ENCODE measurements around the gene ZNF606. TPM values are rescaled to one million over a fixed set of nuclear protein-coding genes. Genes with fewer than 3 reads are reported as not detected.

The ZNF606 gene
- total and polyA plus RNA-seq, 9 of the 15 experiments (the other 6 are each of a cell fraction or from before 2014, with no cell fraction given), result 0.03 to 0.98 (median 0.28) TPM

DNA sequence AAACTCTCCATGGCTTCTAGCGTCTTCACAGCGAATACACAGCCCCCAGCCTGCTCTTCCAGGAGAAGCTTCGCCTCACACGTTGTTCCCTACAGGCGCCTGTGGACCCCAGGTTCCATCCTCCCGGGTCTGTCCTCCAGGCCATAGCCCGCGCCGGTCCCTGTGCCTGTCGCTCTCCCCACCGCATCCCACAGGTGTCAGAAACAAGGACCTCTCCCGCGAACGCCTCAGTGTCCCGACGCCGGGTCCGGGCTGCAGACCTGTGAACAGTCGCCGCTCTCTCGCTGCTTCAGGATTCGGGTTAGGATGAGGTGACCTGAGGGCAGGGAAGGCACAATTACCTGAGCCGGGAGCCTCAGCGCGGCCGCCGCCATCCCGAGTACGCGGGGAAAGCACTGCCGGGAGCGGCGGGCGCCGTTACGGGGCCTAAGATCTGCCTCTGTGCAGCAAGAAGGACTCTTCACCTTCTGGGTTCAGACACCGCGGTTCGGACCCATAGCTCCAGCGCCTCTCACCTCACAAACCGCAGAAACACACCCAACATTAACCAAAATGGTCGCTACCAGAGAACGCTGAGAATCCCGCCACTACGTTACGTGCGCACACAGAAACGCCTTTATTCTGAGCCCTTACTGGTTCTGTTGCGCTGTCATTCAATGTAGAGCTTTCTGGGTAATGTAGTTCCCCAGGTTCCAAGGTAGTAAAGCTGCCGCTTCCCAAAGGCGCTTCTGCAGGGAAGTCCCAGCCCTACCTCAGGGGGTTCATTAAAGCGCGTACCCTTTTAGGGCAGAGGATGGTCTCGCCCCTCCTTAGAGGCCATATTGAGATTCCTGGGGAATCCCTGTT lies 67.6 kb downstream of the ZNF606 start, which contains the start of gene ZNF418 (continued):
- TF ChIP-seq TAF1 (IDR thresholded peaks at IDR 0.05; ENCODE audit: control insufficient read depth, extremely low read depth, insufficient read depth, low read length, severe bottlenecking) (no peak), L3MBTL2 (IDR thresholded peaks at IDR 0.05) (0 out of 2 replicates have a peak, but pooled peaks have one; percentile 16), ZFX (CRISPR knock-in tag; IDR thresholded peaks at IDR 0.05) (no peak), CHD1 (IDR thresholded peaks at IDR 0.05; ENCODE audit: low read length) (no peak), RBM34 (IDR thresholded peaks at IDR 0.05; ENCODE audit: borderline replicate concordance, insufficient read depth, low read length) (no peak), ZNF668 (CRISPR knock-in tag; IDR thresholded peaks at IDR 0.05) (no peak), RFX1 (IDR thresholded peaks at IDR 0.05) (no peak), PCBP2 (IDR thresholded peaks at IDR 0.05; ENCODE audit: low read depth, low read length, poor library complexity, severe bottlenecking) (no peak), RBFOX2 (IDR thresholded peaks at IDR 0.05; ENCODE audit: low read depth, low read length) (0 out of 2 replicates have a peak, but pooled peaks have one; percentile 30), POLR2H (tag; IDR thresholded peaks at IDR 0.05; ENCODE audit: low read depth) (no peak), ZNF507 (tag; conservative IDR thresholded peaks at IDR 0.05) (no peak), HNRNPLL (IDR thresholded peaks at IDR 0.05; ENCODE audit: low read depth, low read length, poor library complexity, severe bottlenecking) (peak; percentile 96), IFI16 (CRISPR knock-in tag; IDR thresholded peaks at IDR 0.05) (no peak), SOX6 (IDR thresholded peaks at IDR 0.05) (no peak), BMI1 (IDR thresholded peaks at IDR 0.05; ENCODE audit: low read length) (no peak), ZNF444 (CRISPR knock-in tag; IDR thresholded peaks at IDR 0.05) (no peak), YY1 (IDR thresholded peaks at IDR 0.05; ENCODE audit: borderline replicate concordance in 1 of 3, control insufficient read depth in 1 of 3, extremely low read depth in 1 of 3, insufficient read depth in 3 of 3, insufficient read length in 1 of 3, insufficient replicate concordance in 2 of 3, low read depth in 1 of 3, low read length in 2 of 3) (peak in 1 of 3 experiments; percentile 38), STAT5A (IDR thresholded peaks at IDR 0.05; ENCODE audit: borderline replicate concordance, low read length) (no peak), HMG20B (CRISPR knock-in tag; IDR thresholded peaks at IDR 0.05) (no peak), PHF8 (IDR thresholded peaks at IDR 0.05; ENCODE audit: borderline replicate concordance, low read length) (peak; percentile 29; the same call in 1 of the 2 replicates), ZKSCAN3 (CRISPR knock-in tag; IDR thresholded peaks at IDR 0.05) (no peak), TAF9B (IDR thresholded peaks at IDR 0.05; ENCODE audit: partially characterized antibody) (no peak), THRAP3 (IDR thresholded peaks at IDR 0.05; ENCODE audit: borderline replicate concordance) (no peak), CBFA2T3 (IDR thresholded peaks at IDR 0.05) (no peak)
- TF ChIP-seq, protein P1, sequence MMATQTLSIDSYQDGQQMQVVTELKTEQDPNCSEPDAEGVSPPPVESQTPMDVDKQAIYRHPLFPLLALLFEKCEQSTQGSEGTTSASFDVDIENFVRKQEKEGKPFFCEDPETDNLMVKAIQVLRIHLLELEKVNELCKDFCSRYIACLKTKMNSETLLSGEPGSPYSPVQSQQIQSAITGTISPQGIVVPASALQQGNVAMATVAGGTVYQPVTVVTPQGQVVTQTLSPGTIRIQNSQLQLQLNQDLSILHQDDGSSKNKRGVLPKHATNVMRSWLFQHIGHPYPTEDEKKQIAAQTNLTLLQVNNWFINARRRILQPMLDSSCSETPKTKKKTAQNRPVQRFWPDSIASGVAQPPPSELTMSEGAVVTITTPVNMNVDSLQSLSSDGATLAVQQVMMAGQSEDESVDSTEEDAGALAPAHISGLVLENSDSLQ (IDR thresholded peaks at IDR 0.05), result peak; percentile 96
